ENCODE data around the gene IFT80.
"Not testable (repeated sequence)": the region's sequence is repeated elsewhere in the genome, so short reads cannot be mapped to it uniquely, and the experiment has no call there.

IFT80 gene

DNA sequence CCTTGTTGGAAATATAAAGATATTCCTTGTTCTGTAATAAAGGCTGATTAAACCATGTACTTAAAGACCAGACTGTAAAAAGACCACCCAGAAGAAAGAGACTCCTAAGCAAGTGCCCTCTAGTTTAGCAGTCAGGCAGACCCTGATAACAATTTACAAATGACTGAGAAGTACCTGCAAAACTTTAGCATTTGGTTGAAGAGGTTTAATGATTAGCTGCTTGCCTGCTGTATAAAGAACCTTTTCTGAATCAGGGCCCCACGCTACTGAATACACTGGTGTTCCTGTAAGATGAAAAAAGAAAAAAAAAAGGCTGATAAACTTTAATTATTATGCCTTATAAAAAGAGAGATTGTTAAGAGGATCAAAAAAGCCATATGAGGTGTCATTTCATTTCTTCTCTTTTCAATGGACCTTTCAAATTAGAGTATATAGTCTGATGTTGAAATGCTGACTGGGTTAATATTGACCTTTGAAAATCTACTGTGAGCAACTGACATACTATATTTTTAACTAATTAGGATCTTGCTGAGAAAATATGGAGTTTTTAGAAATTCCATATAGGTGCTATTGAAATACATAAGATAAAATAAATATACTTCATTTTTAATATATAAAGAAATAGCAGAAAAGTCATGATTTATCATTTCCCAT lies 33.0 kb downstream of the IFT80 start:
- no peak for DNase-seq (ENCODE audit: low spot score)

DNA sequence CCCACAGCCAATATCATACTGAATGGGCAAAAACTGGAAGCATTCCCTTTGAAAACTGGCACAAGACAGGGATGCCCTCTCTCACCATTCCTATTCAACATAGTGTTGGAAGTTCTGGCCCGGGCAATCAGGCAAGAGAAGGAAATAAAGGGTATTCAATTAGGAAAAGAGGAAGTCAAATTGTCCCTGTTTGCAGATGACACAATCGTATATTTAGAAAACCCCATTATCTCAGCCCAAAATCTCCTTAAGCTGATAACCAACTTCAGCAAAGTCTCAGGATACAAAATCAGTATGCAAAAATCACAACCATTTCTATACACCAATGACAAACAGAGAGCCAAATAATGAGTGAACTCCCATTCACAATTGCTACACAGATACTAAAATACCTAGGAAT lies 36.1 kb downstream of the IFT80 start:
- not testable (repeated sequence) for DNase-seq (ENCODE audit: low spot score)

- no peak for DNase-seq (ENCODE audit: low spot score)
These were observed 43.2 kb downstream of the IFT80 start for GRCh38 chr3:160355826-160356225.

GRCh38 chr3:160346511-160346910 lies 52.5 kb downstream of the IFT80 start:
- DNase-seq (ENCODE audit: low spot score): no peak

- peak; percentile 25 for DNase-seq (ENCODE audit: low spot score)
These were observed 55.9 kb downstream of the IFT80 start for GRCh38 chr3:160343132-160343531.

DNA sequence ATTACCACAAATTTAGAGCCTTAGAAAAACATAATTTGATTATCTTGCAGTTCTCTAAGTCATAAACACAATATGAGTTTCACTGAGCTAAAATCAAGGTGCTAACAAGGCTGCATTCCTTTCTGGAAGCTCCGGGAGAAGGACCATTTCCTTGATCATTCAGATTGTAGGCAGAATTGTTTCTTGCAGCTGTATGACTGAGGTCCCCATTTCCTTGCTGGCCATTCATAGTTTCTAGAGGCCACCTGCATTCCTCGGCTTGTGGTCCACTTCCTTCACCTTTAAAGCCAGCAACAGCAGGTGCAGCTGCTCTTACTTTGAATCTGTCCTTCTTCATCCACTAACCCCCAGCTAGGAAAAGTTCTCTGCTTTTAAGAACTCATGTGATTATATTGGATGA lies 58.7 kb downstream of the IFT80 start:
- no peak for DNase-seq (ENCODE audit: low spot score)

DNA sequence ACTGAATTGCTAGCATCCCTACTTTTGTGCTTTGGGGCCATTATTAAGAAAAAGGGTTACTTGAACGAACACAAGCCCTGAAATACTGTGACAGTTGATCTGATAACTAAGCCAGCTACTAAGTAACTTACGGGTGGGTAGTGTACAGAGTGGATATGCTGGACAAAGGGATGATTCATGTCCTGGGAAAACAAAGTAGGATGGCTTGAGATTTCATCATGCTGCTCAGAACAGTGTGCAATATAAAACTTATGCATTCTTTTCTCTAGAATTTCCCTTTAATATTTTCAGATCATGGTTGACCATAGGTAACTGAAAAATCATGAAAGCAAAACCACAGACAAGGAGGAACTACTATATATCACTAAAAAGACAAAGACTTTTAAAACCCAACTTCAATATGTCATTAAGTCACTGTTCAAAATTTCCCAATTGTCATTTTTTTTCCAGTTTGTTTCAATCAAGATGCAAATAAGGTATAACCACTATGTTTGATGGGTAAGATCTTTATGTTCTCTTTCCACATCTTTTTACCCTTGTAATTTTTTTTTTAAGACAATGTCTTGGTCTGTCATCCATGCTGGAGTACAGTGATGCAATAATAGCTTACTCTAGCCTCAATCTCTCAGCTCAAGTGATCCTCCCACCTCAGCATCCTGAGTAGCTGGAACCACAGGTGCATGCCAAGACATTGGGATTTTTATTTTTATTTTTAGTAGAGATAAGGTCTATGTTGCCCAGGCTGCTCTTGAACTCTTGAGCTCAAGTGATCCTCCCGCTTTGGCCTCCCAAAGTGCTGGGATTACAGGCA lies 67.7 kb downstream of the IFT80 start:
- DNase-seq (ENCODE audit: low spot score): no peak

DNA sequence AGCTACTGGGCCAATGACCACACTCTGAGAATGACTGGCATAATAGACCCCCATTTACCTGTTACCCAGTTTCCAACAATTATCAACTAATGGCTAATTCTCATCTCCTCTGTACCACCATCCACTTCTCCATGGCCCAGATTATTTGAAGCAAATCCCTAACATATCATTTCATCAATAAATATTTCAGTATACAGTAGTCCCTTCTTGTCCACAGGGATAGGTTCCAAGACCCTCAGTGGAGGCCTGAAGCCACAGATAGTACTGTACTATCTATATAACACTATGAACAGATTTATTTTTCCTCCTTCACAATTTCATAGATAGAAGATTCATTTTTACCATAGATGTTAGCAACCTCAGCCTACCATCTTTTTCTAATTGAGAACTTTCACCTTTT lies 68.3 kb downstream of the IFT80 start:
- DNase-seq (ENCODE audit: low spot score): no peak

DNA sequence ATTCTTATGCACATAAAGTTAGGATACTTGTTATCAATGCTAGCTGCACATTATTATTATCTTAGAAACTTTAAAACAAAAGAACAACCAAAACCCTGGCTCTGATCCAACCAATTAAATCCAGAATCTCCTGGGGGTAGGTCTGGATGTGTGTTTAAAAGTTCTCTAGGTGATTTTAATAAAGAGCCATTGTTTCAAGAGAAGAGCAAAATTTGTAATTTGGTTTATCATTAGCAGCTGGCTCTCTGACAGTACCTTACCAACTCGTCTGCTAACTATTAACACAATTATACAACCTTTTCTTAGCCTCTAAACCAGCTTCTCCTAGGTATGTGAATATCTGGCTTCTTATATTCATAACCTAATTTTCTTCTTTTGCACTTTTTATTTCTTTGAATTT lies 68.9 kb downstream of the IFT80 start:
- DNase-seq (ENCODE audit: low spot score): no peak

DNA sequence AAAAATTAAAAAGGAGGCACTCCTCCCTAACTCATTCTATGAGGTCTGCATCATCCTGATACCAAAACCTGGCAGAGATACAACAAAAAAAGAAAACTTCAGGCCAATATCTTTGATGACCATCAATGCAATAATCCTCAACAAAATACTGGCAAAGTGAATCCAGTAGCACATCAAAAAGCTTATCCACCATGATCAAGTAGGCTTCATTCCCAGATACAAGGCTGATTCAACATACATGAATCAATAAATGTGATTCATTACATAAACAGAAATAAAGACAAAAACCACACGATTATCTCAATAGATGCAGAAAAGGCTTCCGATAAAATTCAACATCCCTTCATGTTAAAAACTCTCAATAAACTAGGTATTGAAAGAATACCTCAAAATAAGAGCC lies 72.7 kb downstream of the IFT80 start:
- DNase-seq (ENCODE audit: low spot score): not testable (repeated sequence)

DNA sequence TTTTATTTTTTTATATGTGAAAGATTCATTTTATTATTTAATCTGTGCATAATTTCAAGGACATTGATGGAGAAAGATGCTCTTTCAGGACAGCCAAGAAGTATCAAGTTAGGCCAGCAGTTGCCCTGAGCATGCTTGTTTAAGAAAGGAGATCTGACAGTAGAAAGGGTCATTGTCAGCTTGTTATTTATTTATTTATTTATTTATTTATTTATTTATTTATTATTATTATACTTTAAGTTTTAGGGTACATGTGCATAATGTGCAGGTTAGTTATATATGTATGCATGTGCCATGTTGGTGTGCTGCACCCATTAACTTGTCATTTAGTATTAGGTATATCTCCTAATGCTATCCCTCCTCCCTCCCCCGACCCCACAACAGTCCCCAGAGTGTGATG lies 77.2 kb downstream of the IFT80 start:
- not testable (repeated sequence) for DNase-seq (ENCODE audit: low spot score)

DNA sequence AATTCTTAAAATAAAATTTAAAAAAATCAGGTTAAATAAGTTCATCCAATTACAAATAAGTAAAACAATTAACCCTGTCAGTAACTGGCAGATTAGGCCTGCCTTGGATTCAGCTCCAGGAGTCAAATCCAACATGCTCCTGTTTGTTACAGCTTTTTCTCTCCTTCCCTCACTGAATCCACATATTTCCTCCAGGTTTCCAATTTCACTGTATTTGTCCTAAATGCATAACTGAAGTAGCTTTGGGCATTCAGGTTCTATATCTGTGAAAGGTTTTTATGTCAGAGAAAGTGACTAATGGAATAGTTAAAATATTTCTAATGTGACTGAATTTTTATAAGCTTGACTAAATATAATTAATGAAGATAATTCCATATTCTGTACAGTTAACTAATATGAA lies 79.7 kb downstream of the IFT80 start:
- no peak for DNase-seq (ENCODE audit: low spot score)

GRCh38 chr3:160314995-160315394 lies 84.0 kb downstream of the IFT80 start:
- DNase-seq (ENCODE audit: low spot score): no peak

DNA sequence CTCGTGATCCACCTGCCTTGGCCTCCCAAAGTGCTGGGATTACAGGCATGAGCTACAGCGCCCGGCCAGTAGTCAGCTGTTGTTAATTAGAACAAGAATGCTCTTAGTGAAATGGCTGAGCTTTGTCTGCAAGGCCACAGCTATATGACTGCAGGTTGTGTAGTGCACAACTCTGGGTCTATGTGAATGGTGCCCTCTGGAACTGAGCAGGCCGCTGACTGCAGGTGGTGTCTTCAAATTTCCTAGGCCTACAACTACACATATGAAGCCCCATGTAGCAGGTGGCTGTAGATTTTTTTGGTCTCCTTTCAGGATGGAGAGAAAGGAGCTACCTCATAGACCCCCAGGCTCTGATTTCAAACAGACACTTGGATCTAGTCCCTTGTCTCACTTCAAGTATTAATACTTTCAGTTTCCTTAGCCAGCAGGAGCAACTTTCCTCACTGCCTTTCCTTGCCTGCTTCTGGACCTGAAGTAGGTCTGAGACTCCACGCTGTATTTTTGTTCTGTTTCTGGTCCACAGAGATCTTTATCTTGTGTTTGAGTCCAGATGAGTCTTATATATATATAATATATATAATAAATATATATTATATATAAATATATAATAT lies 86.9 kb downstream of the IFT80 start:
- peak; percentile 23 for DNase-seq (ENCODE audit: low spot score)

- no peak for DNase-seq (ENCODE audit: low spot score)
These were observed 96.2 kb downstream of the IFT80 start for GRCh38 chr3:160302806-160303205.

- DNase-seq (ENCODE audit: low spot score): no peak
These were observed 102.4 kb downstream of the IFT80 start for GRCh38 chr3:160296591-160296990.

GRCh38 chr3:160291909-160292299 lies 107.1 kb downstream of the IFT80 start:
- no peak for DNase-seq (ENCODE audit: low spot score)

- no peak for DNase-seq (ENCODE audit: low spot score)
These were observed 107.6 kb downstream of the IFT80 start for GRCh38 chr3:160291290-160291908.

GRCh38 chr3:160287666-160288065 lies 111.4 kb downstream of the IFT80 start:
- DNase-seq (ENCODE audit: low spot score): no peak

GRCh38 chr3:160286231-160286630 lies 112.8 kb downstream of the IFT80 start:
- no peak for DNase-seq (ENCODE audit: low spot score)

GRCh38 chr3:160280836-160281235 lies 118.2 kb downstream of the IFT80 start:
- DNase-seq (ENCODE audit: low spot score): no peak

DNA sequence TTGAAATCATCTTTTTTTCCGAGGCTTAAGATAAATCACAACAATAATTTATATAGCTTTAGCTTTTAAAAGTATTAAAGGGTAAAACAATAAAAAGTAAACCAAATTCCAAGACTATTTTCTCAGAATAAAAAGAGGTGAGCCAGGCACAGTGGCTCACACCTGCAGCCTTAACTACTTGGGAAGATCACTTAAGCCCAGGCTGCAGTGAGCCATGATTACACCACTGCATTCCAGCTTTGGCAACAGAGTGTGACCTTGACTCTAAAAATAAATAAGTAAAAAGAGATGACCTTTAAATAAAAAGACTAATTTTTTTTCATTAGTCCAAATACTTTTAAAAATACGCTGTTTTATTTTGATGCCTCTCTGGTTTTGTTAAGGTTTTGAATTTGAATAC lies 119.4 kb downstream of the IFT80 start:
- no peak for DNase-seq (ENCODE audit: low spot score)
